ENCODE results near the gene METTL16. TPM values are rescaled to one million over a fixed set of nuclear protein-coding genes. Genes with fewer than 3 reads are reported as not detected.

The METTL16 gene
- total and polyA plus RNA-seq, 9 of the 15 experiments (the other 6 are each of a cell fraction or from before 2014, with no cell fraction given) = 12.1 to 30.5 (median 19.8) TPM

GRCh38 chr17:2396568-2397246 is 115.0 kb downstream of the METTL16 start (continued):
- TF ChIP-seq ATF2 (CRISPR knock-in tag; IDR thresholded peaks at IDR 0.05) = no peak
- TF ChIP-seq IFI16 (CRISPR knock-in tag; IDR thresholded peaks at IDR 0.05) = no peak
- TF ChIP-seq ZNF696 (CRISPR knock-in tag; conservative IDR thresholded peaks at IDR 0.05) = no peak
- TF ChIP-seq TFE3 (CRISPR knock-in tag; IDR thresholded peaks at IDR 0.05) = no peak
- TF ChIP-seq NR2C1 (IDR thresholded peaks at IDR 0.05) = no peak
- no peak for TF ChIP-seq NR2C1 (tag; IDR thresholded peaks at IDR 0.05)
- TF ChIP-seq THRB (CRISPR knock-in tag; conservative IDR thresholded peaks at IDR 0.05) = no peak
- no peak; a peak in 1 of 4 replicates for TF ChIP-seq SRF (CRISPR knock-in tag; IDR thresholded peaks at IDR 0.05)
- TF ChIP-seq CCAR2 (IDR thresholded peaks at IDR 0.05; ENCODE audit: low read depth, low read length) = no peak
- no peak for TF ChIP-seq ZNF511 (CRISPR knock-in tag; IDR thresholded peaks at IDR 0.05)
- no peak for TF ChIP-seq ZNF239 (CRISPR knock-in tag; IDR thresholded peaks at IDR 0.05)
- TF ChIP-seq NFATC3 (IDR thresholded peaks at IDR 0.05) = no peak
- TF ChIP-seq ZEB2 (IDR thresholded peaks at IDR 0.05) = no peak
- no peak for TF ChIP-seq BRD4 (IDR thresholded peaks at IDR 0.05)
- TF ChIP-seq ZFPM2 (CRISPR knock-in tag; IDR thresholded peaks at IDR 0.05) = no peak
- TF ChIP-seq ARID2 (IDR thresholded peaks at IDR 0.05) = no peak
- peak; percentile 63 for TF ChIP-seq POLR2A (conservative IDR thresholded peaks at IDR 0.05)
- TF ChIP-seq HDGF (IDR thresholded peaks at IDR 0.05) = 0 out of 2 replicates have a peak, but pooled peaks have one; percentile 37
- TF ChIP-seq ZBTB2 (IDR thresholded peaks at IDR 0.05) = no peak
- no peak for TF ChIP-seq ZNF316 (IDR thresholded peaks at IDR 0.05)
- TF ChIP-seq ETS2 (tag; IDR thresholded peaks at IDR 0.05; ENCODE audit: borderline replicate concordance, poor library complexity, severe bottlenecking) = no peak
- no peak for TF ChIP-seq ZNF263 (CRISPR knock-in tag; IDR thresholded peaks at IDR 0.05; ENCODE audit: borderline replicate concordance)
- TF ChIP-seq NR0B1 (IDR thresholded peaks at IDR 0.05; ENCODE audit: partially characterized antibody) = no peak
- no peak for TF ChIP-seq PML (IDR thresholded peaks at IDR 0.05; ENCODE audit: low read length)

Measured in K562 (cell line).